Vagina (tissue), 2 donors: ENCODE data around the gene PSMA7.

Experiments
- POLR2A ChIP-seq, 2 donors: fragments of 450-650 bp; IDR thresholded peaks; one replicate each; pipeline ENCODE4 v1.6.1; 2017; ENCODE audit warnings: antibody characterized with exemption in 2 of 2, mild to moderate bottlenecking in 2 of 2, moderate library complexity in 2 of 2
- TF ChIP-seq, protein P1 (sequence below), 3 experiments: fragments of 450-650 bp in 2 of 3; fragments of 200-600 bp in 1 of 3; sonication (generic) in 1 of 3; IDR thresholded peaks; one replicate each; pipeline ENCODE4 v1.5.1; 2017 to 2019; ENCODE audit warnings: antibody characterized with exemption in 3 of 3, mild to moderate bottlenecking in 2 of 3, moderate library complexity in 2 of 3

- TF ChIP-seq, protein P1, sequence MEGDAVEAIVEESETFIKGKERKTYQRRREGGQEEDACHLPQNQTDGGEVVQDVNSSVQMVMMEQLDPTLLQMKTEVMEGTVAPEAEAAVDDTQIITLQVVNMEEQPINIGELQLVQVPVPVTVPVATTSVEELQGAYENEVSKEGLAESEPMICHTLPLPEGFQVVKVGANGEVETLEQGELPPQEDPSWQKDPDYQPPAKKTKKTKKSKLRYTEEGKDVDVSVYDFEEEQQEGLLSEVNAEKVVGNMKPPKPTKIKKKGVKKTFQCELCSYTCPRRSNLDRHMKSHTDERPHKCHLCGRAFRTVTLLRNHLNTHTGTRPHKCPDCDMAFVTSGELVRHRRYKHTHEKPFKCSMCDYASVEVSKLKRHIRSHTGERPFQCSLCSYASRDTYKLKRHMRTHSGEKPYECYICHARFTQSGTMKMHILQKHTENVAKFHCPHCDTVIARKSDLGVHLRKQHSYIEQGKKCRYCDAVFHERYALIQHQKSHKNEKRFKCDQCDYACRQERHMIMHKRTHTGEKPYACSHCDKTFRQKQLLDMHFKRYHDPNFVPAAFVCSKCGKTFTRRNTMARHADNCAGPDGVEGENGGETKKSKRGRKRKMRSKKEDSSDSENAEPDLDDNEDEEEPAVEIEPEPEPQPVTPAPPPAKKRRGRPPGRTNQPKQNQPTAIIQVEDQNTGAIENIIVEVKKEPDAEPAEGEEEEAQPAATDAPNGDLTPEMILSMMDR (IDR thresholded peaks at IDR 0.05) = no peak
- no peak for TF ChIP-seq POLR2A (IDR thresholded peaks at IDR 0.05)
Observed at GRCh38 chr20:62172666-62173065, 29.5 kb upstream of the PSMA7 start.
